Caki2 (cell line): ENCODE data around the gene ZNF490. TPM values are rescaled to one million over a fixed set of nuclear protein-coding genes. Genes with fewer than 3 reads are reported as not detected.
A peak's percentile ranks its signal among the peaks of the same experiment; 100 is the strongest.
"Not testable (repeated sequence)": the region's sequence is repeated elsewhere in the genome, so short reads cannot be mapped to it uniquely, and the experiment has no call there.

Experiments
- DNase-seq: peaks from one replicate; pipeline ENCODE4 v3.0.0-alpha.2; 2015; ENCODE audit warnings: low read depth
- in situ Hi-C: cut with HindIII; loops from 2 replicates; pipeline ENCODE4 v1.10.0; 2016; ENCODE audit warnings: low sequenced_read_pairs, low pct_unique_long_range_greater_than_20kb, mixed read lengths
- total RNA-seq: library from RNA; depleted of rRNA; stranded (reverse); fragments of >200 nt; shearing (Covaris generic); gene quantifications from 2 replicates; pipeline ENCODE4 v1.2.3, GENCODE V29; 2014; ENCODE audit warnings: low replicate concordance; rRNA removed

Gene ZNF490
- total RNA-seq, result 6.7 and 9.1 TPM in 2 replicates

GRCh38 chr19:12610540-12611360 lies at the start of gene ZNF490, which contains the start of gene ZNF791:
ZNF490 (minus strand) TSS chr19:12610813; CDS start chr19:12610680, 133 bp downstream.
ZNF791 (plus strand) TSS chr19:12610920; CDS start chr19:12611080, 160 bp downstream.
- in situ Hi-C loops, result no loop called here
- peak; percentile 94 for DNase-seq

- DNase-seq, result no peak
- in situ Hi-C loops, result no loop called here
Measured at GRCh38 chr19:12657966-12658365, 47.4 kb upstream of the ZNF490 start.

GRCh38 chr19:12656899-12657571 lies 46.4 kb upstream of the ZNF490 start:
- in situ Hi-C loops, result no loop called here
- no peak for DNase-seq

GRCh38 chr19:12655546-12655945 lies 44.9 kb upstream of the ZNF490 start:
- no peak for DNase-seq
- in situ Hi-C loops, result no loop called here

- DNase-seq, result no peak
- in situ Hi-C loops, result no loop called here
Measured at GRCh38 chr19:12652219-12652618, 41.6 kb upstream of the ZNF490 start.

GRCh38 chr19:12649941-12650340 lies 39.3 kb upstream of the ZNF490 start:
- no peak for DNase-seq
- in situ Hi-C loops, result no loop called here

- in situ Hi-C loops, result no loop called here
- DNase-seq, result no peak
Measured at GRCh38 chr19:12648088-12648487, 37.5 kb upstream of the ZNF490 start.

GRCh38 chr19:12647490-12648071 lies 37.0 kb upstream of the ZNF490 start:
- in situ Hi-C loops, result no loop called here
- no peak for DNase-seq

- no peak for DNase-seq
- in situ Hi-C loops, result no loop called here
Measured at GRCh38 chr19:12647047-12647446, 36.4 kb upstream of the ZNF490 start.

GRCh38 chr19:12646551-12646950 lies 35.9 kb upstream of the ZNF490 start:
- in situ Hi-C loops, result no loop called here
- DNase-seq, result no peak

- in situ Hi-C loops, DNase-seq: not testable (repeated sequence)
Measured at GRCh38 chr19:12643716-12644115, 33.1 kb upstream of the ZNF490 start.

- DNase-seq, result no peak
- in situ Hi-C loops, result no loop called here
Measured at GRCh38 chr19:12642506-12642905, 31.9 kb upstream of the ZNF490 start.

GRCh38 chr19:12641456-12641855 lies 30.8 kb upstream of the ZNF490 start:
- DNase-seq, result no peak
- in situ Hi-C loops, result no loop called here

GRCh38 chr19:12639901-12640613 lies 29.4 kb upstream of the ZNF490 start:
- DNase-seq, result peak; percentile 51
- in situ Hi-C loops, result no loop called here

GRCh38 chr19:12638611-12639182 lies 28.1 kb upstream of the ZNF490 start:
- in situ Hi-C loops, result no loop called here
- no peak for DNase-seq

- no peak for DNase-seq
- in situ Hi-C loops, result no loop called here
Measured at GRCh38 chr19:12636631-12637030, 26.0 kb upstream of the ZNF490 start.

GRCh38 chr19:12629215-12629614 lies 18.6 kb upstream of the ZNF490 start:
- no peak for DNase-seq
- in situ Hi-C loops, result no loop called here
